Measurements from ENCODE around the gene LRRC8A.
"Not testable (repeated sequence)": the region's sequence is repeated elsewhere in the genome, so short reads cannot be mapped to it uniquely, and the experiment has no call there.

Gene LRRC8A

GRCh38 chr9:128863647-128864046 lies 18.3 kb upstream of the LRRC8A start:
- DNase-seq (ENCODE audit: low read depth in 2 of 2): peak; percentile 71 to 84

- no peak for DNase-seq (ENCODE audit: low read depth in 2 of 2)
These were observed 11.6 kb upstream of the LRRC8A start for GRCh38 chr9:128870128-128870940.

- not testable (repeated sequence) for DNase-seq (ENCODE audit: low read depth in 2 of 2)
These were observed 11.0 kb upstream of the LRRC8A start for GRCh38 chr9:128870941-128871265.

GRCh38 chr9:128877852-128878251 lies 4.1 kb upstream of the LRRC8A start:
- DNase-seq (ENCODE audit: low read depth in 2 of 2): no peak

GRCh38 chr9:128882677-128883603 lies 1.0 kb downstream of the LRRC8A start:
- DNase-seq (ENCODE audit: low read depth in 2 of 2): no peak

- no peak for DNase-seq (ENCODE audit: low read depth in 2 of 2)
These were observed 2.2 kb downstream of the LRRC8A start for GRCh38 chr9:128884164-128884563.

- no peak for DNase-seq (ENCODE audit: low read depth in 2 of 2)
These were observed 3.4 kb downstream of the LRRC8A start for GRCh38 chr9:128885376-128885775.

- DNase-seq (ENCODE audit: low read depth in 2 of 2): no peak
These were observed 3.9 kb downstream of the LRRC8A start for GRCh38 chr9:128885798-128886197.

GRCh38 chr9:128886211-128886891 lies 4.4 kb downstream of the LRRC8A start:
- DNase-seq (ENCODE audit: low read depth in 2 of 2): no peak

GRCh38 chr9:128887049-128887448 lies 5.1 kb downstream of the LRRC8A start:
- no peak for DNase-seq (ENCODE audit: low read depth in 2 of 2)

- DNase-seq (ENCODE audit: low read depth in 2 of 2): no peak
These were observed 6.0 kb downstream of the LRRC8A start for GRCh38 chr9:128887914-128888350.

- DNase-seq (ENCODE audit: low read depth in 2 of 2): no peak
These were observed 9.6 kb downstream of the LRRC8A start for GRCh38 chr9:128891321-128892220.

GRCh38 chr9:128892221-128892921 lies 10.4 kb downstream of the LRRC8A start:
- no peak for DNase-seq (ENCODE audit: low read depth in 2 of 2)

GRCh38 chr9:128893354-128893753 lies 11.4 kb downstream of the LRRC8A start:
- DNase-seq (ENCODE audit: low read depth in 2 of 2): no peak

- DNase-seq (ENCODE audit: low read depth in 2 of 2): no peak
These were observed 12.8 kb downstream of the LRRC8A start for GRCh38 chr9:128894764-128895163.

- no peak for DNase-seq (ENCODE audit: low read depth in 2 of 2)
These were observed 13.6 kb downstream of the LRRC8A start for GRCh38 chr9:128895556-128895955.

- no peak for DNase-seq (ENCODE audit: low read depth in 2 of 2)
These were observed 16.4 kb downstream of the LRRC8A start for GRCh38 chr9:128898382-128898781.

GRCh38 chr9:128898845-128899565 lies 17.1 kb downstream of the LRRC8A start:
- no peak for DNase-seq (ENCODE audit: low read depth in 2 of 2)

- DNase-seq (ENCODE audit: low read depth in 2 of 2): no peak
These were observed 17.8 kb downstream of the LRRC8A start for GRCh38 chr9:128899566-128900322.

All from stimulated activated CD8-positive, alpha-beta memory T cell treated with anti-CD3 and anti-CD28 coated beads, Interleukin-2, amount 100 ng/mL, for 48 hours (primary cell).